ENCODE data around the gene TP73.
"Not testable (repeated sequence)": the region's sequence is repeated elsewhere in the genome, so short reads cannot be mapped to it uniquely, and the experiment has no call there.

Gene TP73

DNA sequence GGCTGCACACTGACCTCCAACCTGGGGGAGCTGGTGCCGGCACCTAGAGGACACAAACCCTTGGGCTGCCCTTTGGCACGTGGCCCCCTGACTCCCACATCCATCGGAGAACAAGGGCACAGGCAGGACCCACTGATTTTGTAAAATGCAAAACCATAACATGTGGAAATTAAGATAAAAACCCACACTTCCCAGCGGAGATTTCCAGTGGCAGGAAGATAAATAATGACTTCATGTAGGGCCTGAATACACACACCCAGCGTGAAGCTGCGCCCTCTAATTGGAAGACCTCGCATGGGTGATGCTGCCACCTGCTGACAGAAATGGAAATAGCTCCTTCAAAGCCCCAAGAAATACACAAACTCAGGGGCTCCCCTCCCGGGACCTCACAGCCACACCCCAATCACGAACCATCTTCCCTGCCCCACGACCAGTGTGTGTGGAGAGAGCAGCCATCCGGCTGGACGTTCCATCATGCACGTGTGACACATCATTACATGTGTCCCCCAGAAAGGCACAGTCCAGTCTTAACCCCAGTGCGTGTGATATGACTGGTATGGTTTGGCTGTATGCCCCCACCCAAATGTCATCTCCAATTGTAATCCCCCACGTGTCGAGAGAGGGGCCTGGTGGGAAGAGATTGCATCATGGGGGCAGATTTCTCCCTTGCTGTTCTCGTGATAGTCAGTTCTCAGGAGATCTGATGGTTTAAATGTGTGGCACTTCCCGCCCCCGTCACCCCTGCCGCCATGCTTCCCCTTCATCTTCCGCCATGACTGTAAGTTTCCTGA is 33.2 kb upstream of the TP73 start:
- DNase-seq, result peak; percentile 7

DNA sequence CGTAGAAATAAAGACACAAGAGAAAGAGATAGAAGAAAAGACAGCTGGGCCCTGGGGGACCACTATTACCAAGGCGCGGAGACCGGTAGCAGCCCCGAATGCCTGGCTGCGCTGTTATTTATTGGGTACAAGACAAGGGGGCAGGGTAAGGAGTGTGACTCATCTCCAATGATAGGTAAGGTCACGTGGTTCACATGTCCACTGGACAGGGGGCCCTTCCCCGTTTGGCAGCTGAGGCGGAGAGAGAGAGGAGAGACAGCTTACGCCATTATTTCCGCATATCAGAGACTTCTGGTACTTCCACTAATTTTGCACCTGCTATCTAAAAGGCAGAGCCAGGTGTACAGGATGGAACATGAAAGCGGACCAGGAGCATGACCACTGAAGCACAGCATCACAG is 31.6 kb upstream of the TP73 start:
- no peak for DNase-seq

DNA sequence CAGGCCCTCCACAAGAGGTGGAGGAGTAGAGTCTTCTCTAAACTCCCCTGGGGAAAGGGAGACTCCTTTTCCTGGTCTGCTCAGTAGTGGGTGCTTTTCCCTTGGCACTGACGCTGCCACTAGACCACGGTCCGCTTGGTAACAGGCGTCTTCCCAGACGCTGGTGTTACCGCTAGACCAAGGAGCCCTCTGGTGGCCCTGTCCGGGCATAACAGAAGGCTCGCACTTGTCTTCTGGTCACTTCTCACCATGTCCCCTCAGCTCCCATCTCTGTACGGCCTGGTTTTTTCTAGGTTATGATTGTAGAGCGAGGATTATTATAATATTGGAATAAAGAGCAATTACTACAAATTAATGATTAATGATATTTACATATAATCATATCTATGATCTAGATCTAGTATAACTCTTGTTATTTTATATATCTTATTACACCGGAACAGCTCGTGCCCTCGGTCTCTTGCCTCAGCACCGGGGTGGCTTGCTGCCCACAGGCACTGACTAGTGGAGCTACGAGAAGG is 31.1 kb upstream of the TP73 start:
- DNase-seq, result not testable (repeated sequence)

DNA sequence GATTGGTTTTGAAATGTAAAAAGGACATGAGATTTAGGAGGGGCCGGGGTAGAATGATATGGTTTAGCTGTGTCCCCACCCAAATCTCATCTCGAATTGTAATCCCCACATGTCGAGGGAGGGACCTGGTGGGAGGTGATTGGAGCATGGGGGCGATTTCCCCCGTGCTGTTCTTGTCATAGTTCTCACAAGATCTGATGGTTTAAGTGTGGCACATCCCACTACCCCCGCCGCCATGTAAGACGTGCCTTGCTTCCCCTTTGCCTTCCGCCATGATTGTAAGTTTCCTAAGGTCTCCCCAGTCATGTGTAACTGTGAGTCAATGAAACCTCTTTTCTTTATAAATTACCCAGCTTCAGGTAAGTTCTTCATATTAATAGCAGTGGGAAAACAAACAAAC is 30.2 kb upstream of the TP73 start:
- DNase-seq, result not testable (repeated sequence)

DNA sequence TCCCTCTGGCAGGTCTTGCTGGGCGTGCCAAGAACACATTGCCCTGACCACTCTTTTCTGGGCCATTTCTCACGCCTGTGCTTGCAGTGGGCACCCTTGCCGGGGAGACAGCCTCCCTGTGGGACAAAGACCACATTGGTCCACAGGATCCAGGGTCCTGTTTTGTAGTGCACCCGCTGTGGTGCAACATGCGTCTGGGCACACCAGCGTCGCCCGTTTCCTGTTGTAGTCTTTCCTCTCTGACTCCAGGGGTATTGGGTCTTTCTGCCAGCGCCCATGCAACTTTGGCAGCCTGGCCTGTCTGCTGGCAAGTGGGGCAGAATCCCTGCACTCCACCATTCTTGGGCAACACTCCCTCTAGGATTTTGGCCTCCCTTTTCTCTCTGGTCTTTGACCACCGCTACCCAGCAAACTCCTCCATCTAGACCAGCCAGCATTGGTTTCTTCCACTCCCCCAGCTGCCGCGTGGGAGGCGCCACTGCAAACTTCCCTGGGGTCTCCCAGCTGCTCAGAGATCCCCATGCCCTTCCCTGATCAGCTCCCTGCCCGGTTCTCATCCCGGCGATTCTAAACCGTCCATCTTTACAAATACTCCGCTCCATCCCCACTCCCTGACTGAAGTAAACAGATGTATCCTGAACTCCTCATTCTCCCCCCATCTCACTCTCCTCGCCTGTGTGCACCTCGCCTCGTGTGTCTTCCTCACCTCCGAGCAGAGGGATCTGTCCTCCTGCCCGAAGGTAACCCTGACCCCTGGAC is 28.7 kb upstream of the TP73 start:
- no peak for DNase-seq

DNA sequence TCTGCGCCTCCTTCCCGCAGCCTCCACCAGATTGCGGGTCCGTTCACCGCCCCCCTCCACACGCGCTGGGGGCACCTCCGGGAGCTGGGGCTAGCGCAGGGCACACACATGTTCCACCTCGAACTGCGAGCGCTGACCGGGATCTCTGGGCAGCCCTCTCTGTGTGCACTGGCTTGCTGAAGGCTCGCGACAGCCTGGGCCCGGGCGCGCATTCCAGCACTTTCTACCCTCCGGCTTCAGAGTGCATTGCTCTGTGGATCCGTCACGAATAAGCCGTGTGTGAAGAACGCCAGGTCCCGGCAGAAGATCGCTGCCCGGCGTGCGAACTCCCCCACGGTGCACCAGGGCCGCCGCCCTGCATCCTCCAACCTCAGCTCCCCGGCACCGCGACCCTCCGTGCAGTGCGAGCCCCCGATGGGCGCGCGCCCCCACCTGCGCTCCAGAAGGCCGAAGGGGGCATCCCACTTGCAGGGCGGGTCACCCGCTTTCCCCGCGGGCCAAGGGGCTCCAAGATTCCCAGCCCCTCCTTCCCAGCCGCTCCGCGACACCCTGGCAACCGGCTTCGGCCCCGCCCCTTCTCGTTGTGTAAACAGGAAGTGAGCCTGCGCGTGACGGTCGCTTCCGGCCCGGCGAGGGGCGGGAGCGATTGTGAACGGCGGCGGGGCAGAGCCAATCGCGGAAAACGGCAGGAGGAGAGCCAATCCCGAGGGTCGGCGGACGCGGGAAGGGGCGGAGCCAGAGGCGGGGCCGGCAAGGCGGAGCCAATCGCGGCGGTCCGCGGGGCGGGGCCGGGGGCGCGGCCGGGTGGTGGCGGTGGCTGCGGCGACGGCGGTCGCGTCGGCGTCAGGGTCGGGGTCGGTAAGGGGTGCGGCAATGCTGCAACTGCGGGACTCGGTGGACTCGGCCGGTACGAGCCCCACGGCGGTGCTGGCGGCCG is 27.8 kb upstream of the TP73 start, which contains the start of gene TPRG1L:
TSS of gene TPRG1L (plus strand) at position 816 of the 937 bp plus-strand sequence. CDS start at position 874, 58 bp downstream.
- DNase-seq, result peak; percentile 87

DNA sequence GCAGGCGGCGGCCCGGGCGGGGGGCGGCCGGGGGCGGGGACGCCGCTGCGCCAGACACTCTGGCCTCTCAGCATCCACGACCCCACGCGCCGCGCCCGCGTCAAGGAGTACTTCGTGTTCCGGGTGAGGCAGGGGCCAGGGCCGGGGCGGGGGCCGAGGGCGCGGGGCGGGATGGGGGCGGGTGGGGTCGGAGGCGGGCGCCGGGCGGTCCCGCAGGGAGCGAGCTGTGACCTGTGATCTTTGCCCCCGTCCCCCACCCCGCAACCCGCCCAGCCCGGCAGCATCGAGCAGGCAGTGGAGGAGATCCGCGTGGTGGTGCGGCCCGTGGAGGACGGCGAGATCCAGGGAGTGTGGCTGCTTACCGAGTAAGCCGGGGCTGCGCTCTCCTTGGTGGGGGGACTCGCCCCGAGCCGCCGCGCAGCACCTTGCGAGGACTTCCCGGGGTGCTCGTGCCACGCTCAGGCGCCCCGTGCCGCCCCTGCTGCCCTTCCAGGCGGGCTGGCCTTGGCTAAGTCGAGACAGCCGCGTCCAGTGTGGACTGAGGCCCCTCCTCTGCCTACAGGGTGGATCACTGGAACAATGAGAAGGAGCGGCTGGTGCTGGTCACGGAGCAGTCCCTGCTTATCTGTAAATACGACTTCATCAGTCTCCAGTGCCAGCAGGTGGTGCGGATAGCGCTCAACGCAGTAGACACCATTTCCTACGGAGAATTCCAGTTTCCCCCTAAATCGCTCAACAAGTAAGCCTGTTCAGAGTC is 27.0 kb upstream of the TP73 start:
- no peak for DNase-seq

DNA sequence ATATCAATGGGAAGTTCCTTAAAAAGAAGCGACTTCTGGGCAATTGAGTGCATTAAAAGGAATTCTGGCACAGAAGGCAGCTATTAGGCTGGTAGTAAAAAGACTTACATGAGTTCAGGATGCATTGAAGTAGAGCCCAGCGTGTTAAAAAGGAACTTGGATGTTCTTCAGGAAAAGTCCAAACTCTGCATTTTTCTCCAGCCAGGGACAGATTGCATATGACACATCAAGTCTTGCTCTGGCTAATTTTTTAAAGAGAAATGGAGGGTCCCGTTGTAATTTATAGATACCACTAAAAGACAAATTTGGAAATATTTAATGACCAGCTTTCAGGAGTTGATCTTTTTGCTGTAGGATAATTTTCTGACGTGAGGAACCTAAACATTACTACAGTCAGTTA is 26.3 kb upstream of the TP73 start:
- DNase-seq, result no peak

DNA sequence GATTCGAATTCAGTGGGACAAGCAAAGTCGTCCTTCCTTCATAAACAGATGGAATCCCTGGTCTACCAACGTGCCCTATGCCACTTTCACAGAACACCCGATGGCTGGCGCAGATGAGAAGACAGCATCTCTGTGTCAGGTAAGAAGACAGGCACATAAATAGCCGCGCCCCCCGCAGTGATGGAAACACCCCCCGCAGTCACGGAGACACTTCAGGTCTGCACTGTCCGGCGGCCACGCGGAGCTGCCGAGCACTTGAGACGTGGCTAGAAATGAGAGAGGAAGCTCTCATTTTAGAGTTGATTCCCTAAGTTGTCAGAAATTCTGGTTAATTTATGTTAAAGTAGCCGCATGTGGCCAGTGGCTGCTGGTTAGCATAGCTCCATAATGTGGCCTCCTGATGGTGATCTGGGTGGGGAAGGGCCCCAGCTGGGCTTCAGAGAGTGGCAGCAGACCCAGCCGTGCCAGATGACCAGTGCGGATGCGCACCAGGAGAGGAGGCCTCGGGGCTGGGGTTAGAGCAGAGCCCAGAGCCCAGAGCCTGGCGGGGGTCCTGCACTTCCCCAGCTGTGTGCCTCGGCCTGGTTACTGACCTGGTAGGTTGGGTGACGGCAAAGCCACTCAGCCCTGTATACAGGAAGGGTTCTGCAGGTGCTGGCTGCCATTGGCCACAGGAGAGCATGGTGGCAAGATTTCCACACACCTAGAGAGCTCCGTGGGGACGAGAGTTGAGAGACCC is 24.6 kb upstream of the TP73 start:
- no peak for DNase-seq

DNA sequence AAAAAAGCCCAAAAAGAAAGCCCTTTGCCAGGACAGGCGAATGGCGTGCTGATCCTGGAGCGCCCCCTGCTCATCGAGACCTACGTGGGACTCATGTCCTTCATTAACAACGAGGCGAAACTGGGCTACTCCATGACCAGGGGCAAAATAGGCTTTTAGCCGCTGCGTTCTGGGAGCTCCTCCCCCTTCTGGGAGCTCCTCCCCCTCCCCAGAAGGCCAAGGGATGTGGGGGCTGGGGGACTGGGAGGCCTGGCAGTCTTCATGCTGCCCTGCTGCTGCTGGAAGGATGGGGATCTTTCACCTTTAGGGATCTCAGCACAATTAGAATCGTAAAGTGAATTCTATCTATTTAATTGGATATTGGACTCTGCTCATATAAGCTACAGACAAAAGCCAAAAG is 23.9 kb upstream of the TP73 start:
- no peak for DNase-seq

DNA sequence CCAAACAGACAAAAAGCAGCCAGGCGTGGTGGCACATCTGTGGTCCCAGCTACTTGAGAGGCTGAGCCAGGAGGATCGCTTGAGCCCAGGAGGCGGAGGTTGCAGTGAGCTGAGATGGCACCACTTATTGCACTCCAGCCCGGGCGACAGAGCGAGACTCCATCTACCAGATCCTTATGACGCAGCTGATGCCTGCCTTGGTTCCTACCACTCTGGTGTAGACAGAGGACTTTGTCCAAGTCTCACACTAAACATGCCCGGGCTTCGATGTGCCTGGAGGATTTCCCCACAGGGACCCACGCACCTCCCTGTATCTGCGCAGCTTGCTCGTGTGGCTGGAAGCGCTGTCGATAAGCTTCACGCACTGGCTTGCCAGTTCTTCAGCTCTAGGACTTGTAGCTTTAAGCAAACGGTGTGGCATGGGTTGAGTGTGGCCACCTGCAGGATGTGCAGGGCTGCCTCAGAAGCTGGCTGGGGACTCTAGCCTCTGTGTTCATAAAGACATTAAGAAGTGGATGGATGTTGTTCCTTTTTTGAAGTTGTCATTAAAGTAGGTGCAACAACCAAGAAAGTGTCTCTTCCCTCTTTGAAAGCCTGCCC is 22.7 kb upstream of the TP73 start:
- no peak for DNase-seq

DNA sequence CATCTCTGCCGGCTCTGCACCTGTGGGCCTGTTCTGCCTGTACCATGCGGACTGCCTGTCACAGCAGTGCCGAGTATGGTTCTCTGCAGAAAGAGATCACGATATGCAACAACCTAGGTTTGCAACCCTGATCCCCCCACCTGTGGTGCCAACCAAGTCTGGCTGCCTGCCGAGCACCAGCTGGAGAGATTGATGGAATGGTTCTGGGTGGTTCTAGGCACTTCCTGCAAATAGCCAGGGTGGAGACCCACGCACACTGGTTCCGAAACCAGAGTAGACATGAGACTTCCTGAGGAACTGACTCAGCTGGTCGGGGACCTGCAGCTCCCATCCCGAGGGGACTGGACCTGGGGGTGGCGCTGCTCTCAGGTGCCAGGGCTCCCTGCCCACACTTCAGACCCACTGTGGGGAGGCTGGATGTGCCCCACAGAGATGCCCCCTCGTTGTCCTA is 22.1 kb upstream of the TP73 start:
- no peak for DNase-seq

DNA sequence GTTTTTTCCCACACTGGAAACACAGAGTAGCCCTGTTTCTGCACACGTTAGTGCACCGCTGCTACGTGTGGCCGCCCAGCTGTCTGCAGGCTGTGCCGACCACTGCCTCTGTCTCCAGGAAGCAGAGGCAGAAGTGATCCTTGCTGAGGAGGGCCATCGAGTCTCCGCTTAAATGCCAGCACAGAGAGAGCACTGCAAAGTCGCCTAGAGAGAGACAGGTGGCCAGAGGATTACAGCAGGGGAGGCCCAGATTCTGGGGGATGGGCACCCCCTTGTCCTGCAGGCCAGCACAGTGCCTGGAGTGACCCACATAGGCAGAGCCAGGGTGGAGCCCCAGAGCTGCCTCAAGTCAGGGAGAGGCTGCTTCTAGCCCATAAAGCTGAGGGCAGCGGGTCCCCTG is 21.4 kb upstream of the TP73 start:
- DNase-seq, result no peak

DNA sequence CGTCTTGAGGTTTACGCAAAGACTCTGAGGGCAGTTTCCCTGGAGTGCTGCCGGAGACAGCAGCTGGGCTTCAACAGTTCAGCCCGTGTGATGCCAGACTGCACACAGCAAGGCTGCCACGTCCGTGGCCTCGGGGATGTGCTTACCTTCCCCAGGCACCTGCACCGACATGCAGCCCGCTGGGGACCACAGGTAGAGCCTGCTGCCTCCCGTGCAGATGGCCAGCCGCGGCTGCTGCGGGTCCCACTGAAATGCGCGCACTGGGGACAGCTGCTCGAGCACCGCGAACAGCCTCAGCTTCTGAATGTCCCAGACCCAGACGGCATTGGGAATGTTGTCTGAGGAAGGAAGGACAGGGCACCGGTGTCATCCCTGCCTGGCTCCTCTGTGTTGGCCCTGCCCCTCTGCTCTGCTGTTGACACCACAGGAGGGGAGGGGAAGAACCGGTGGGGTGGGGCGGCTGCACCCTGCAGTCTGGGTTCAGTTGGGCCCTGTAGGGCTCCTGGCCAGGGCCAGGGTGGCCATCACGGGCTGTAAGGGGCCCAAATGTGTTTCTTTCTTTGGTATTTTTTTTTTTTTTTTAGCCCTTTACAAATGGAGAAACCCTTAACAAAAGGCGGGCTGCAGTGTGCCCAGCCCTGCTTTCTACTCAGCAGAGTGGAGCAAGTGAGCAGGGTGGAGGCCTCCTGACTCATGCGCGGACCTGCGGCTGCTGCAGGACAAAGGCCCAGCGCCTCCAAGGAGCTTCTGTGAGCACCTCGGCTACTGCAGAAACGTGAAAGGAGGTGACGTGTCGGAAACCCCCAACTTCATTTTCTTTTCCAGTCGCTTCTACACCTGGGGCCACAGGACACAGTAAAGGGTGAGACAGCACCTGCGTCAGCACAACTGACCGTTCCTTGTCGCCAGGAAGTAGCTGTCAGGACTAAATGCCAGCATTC is 20.7 kb upstream of the TP73 start:
- DNase-seq, result no peak

DNA sequence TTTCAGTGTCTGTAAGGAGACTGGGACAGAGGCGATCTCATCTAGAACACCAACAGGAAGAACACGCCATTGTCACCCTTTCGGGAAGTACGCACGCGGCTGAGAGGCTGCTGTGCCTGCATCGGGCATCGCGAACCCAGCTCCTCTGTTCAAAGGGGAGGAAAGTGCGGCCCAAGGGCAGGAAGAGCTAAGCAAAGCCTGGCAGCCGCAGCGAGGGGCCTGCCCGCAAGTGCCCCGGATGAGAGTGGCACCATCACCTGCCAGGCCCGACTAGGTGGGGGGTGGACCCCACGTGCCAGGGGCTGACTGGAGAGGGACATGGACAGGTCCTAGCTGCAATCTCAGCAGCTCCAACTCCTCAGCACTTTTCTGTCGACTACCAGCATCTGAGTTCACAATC is 20.0 kb upstream of the TP73 start:
- DNase-seq, result no peak

DNA sequence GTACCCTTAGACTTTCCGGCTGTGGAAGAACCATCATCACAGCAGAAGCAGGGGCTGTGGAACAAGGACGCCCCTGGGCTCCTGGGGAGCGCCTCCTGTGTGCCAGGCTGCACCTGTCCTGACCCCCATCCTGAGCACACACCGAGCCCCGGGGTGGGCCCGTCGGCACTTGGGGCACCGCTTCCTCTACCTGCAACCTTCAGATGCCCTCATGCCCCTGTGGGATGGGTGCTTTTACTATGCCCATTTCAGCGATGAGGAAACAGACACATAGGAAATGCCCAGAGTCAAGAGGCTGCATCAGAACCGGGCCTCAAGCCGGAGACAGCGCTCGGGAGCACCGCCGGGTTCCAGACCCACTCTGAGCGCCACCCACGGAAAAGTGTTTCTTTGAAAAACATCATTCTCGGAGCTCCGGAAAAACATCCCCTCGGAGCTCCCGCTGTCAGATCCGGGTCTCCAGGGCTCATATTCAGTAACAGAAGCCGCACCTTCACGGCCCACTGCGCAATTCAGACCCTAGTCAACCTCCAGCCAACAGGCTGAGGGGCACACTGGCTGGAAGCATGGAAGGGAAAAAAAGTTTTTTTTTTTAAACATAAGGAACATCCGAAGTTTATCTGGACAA is 19.5 kb upstream of the TP73 start:
- DNase-seq, result no peak

DNA sequence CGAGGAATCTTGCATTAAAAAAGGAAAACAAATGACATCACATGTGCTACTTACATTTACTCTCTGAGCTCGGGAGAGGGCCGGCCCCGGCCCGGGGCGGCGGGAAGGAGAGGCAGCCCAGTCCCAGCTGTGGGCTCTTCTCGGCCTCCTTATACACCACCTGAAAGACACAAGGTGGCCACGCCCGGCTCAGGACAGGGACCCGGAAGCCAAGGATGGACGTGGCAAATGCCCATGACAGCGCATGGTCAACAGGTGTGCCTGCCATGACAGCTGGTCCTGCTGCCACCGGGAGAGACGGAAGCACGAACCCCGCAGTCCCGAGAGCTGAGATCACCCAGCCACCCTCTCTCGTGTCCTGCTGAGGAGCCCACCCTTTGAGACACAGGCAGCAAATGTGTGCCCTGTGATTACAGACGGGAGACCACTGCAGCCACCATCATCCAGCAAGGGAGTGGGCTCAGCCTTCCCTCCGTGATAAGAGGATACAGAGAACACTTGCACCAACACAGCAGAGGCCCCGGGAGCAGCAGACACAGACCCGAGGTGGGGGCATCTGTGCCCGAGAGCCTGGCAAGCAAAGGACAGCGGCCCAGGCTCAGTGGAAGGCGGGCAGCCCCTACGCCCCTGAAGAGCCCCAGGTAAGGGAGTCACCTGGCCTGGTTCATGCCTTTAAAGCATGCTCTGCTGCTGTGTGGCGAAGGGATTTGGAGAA is 18.8 kb upstream of the TP73 start:
- no peak for DNase-seq

DNA sequence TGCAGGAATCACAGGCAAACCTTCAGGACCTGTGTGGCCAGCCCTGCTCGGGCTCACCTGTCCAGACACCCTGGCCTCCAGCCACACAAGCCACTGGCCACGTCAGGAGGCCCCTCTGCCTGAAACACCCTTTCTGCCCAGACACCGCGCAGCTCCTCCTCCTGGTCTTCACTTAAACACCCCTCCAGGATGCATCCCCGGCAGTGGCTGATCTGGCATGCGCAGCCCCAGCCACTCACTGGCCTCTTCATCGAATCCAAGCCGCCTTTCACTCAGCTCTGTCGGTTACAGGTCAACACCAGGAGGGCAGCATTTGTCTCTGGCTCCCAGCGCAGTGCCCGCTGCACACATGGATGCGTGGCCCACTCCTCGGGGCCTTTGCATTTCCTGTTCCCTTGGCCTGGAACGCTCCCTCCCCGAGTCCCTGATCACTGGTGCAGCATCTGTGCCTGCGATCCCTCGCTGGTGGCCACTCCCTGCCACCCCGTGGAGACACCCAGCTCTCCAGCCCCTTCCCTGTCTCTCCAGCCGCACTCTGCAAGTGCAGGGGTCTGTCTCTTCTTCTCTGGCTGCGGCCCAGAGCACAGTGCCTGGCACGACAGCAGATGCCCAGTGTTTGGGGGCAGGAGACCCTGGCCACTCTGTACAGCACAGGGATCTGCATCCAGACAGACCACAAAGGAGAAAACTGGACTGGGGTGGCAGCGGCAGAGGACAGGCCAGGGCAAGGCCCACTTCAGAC is 18.1 kb upstream of the TP73 start:
- DNase-seq, result no peak
